HG03469 (cell line): ENCODE measurements around the gene PPP3CA.
"Not testable (repeated sequence)": the region's sequence is repeated elsewhere in the genome, so short reads cannot be mapped to it uniquely, and the experiment has no call there.

Source experiments
- ATAC-seq: cut with Tn5 transposase; IDR thresholded peaks from one replicate; pipeline ENCODE4 v1.9.1; 2021; ENCODE audit warnings: mild to moderate bottlenecking, moderate library complexity, moderate number of reproducible peaks; ENCODE audit not compliant: unreplicated experiment

PPP3CA gene

GRCh38 chr4:101022151-101023024 is 324.9 kb downstream of the PPP3CA start:
- ATAC-seq = no peak

GRCh38 chr4:101020956-101021355 is 326.4 kb downstream of the PPP3CA start:
- ATAC-seq = peak; percentile 58

GRCh38 chr4:101019941-101020401 is 327.4 kb downstream of the PPP3CA start:
- peak; percentile 31 for ATAC-seq

DNA sequence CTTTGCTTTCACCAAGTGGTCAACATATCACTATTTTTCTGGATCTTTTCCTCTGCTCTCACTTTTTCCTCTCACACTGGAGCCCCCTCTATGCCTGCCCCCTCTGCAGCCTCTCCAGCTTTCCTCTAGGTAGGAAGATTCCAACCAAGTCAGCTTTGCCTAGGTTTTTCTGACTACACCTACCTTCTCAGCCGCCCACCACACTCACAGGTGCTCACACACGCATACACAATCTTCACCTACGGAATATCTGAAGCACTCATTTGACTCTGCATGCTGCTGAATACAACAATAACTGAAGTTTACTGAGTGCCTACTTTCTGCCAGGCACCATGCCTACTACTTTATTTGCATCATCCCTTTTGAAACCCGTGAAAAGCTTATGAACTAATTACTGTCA is 328.0 kb downstream of the PPP3CA start:
- ATAC-seq = no peak

GRCh38 chr4:101018836-101019235 is 328.5 kb downstream of the PPP3CA start:
- peak; percentile 37 for ATAC-seq

GRCh38 chr4:101014417-101014816 is 332.9 kb downstream of the PPP3CA start:
- peak; percentile 39 for ATAC-seq

DNA sequence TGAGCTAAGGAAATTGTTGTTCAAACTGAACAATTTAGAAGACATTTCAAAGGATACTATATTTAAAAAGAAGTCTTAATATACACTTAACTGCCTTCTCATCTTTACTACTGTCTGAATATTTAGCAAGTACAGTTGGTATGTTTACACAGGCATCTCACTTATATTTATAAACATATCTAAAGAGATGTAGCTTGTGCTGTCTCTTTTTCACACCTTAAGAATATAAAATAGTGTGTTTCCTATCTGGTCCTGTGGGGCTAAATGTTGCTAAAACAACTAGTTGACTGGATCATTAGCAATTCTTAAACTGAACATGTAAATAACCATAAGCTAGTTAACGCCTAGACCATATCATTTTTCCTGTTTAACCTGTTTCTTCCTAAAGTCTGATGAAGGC is 336.3 kb downstream of the PPP3CA start:
- no peak for ATAC-seq

- no peak for ATAC-seq
Observed at GRCh38 chr4:101009471-101009870, 337.9 kb downstream of the PPP3CA start.

DNA sequence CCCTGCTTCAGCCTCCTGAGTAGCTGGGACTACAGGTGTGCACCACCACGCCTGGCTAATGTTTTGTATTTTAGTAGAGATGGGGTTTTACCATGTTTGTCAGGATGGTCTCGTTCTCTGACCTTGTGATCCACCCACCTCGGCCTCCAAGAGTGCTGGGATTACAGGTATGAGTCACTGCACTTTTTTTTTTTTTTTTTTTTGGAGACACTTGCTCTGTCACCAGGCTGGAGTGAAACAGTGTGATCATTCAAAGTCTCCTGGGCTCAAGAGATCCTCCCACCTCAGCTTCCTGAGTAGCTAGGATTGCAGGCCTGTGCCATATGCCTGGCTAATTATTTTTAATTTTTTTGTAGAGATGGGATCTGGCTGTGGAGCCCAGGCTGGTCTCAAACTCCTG is 338.8 kb downstream of the PPP3CA start:
- no peak for ATAC-seq

DNA sequence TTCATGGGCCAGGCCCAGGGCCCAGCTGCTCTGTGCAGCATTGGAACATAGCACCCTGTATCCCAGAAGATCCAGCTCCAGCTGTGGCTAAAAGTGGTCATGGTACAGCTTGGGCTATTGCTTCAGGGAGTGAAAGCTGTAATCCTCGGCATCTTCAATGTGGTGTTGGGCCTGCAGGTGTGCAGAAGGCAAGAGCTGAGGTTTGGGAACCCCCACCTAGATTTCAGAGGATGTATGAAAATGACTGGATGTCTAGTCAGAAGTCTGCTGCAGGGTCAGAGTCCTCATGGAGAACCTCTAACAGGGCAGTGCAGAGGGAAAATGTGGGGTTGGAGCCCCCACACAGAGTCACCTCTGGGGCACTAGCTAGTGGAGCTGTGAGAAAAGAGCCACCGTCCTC is 341.7 kb downstream of the PPP3CA start:
- ATAC-seq = no peak

GRCh38 chr4:101000496-101000895 is 346.8 kb downstream of the PPP3CA start:
- no peak for ATAC-seq

DNA sequence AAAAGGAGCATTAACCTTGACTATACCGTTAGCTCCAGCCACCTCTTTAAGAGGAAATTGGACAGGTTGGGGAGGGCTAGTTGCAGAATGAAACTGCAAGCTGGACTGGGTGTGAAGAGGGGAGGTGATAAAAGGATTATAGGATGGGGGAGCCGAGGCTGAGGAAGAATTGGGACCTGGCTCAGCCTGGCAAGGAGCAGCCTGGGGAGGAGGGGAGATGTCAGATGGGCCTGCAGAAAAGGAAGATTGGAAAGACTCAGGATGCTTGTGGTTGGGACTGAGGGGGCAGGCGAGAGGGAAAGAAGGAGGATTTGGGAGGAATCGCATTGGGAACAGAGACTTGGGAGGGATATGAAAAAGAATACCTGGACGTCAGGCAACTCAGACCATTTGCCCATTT is 351.7 kb downstream of the PPP3CA start:
- no peak for ATAC-seq

DNA sequence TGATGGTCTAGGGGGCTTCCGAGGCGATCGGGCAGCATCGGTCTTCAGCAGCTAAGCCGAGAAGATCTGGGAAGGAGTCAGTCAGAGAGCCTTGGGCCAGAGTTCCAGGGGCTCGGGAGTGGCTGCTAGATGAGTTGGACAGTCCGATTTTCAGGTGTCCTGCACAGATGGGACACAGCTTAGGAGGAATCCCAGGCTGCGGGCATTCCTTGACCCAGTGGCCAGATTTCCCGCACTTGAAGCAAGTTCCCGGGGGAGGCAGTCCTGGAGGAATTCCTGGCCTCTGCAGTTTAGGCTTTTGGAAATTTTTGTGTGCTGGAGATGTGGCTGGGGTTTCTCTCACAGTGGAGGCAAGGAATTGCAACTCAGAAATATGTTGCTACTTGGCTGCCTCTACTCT is 352.3 kb downstream of the PPP3CA start:
- ATAC-seq = not testable (repeated sequence)

DNA sequence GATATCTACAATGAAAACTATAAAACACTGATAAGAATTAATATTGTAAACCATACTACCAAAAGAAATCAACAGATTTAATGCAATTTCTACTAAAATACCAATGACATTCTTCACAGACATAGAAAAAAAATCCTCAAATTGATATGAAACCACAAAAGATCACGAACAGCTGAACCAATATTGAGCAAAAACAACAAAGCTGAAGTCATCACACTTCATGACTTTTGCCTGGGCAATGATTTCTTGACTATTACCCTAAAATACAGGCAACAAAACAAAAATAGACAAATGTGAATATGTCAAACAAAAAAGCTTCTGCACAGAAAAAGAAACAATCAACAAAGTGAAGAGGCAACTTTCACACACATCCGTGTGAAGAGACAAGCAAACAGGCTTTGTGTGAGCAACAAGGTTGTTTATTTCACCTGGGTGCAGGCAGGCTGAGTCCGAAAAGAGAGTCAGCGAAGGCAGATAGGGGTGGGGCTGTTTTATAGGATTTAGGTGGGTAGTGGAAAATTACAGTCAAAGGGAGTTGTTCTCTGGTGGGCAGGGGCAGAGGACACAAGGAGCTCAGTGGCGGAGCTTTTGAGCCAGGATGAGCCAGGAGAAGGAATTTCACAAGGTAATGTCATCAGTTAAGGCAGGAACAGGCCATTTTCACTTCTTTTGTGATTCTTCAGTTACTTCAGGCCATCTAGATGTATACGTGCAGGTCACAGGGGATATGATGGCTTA is 355.8 kb downstream of the PPP3CA start:
- not testable (repeated sequence) for ATAC-seq

GRCh38 chr4:100989401-100989800 is 357.9 kb downstream of the PPP3CA start:
- no peak for ATAC-seq

DNA sequence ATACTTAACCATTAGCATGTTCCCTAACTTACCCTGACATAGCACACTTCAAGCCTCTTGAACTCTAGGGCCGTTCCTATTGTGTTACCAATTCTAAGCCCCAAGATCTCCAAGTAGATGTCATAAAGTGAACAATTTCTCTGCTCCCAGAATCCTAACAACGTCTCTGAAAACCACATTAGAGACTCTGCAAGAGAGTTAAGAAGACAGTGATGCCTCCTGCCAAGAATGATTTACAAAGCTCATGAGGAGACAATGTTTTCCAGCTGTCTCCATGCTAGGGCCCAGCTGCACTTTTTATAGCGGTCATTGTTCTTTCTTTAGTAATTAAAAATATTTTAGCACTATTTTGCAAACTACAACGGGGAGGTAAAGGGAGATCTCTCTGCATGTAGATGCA is 358.4 kb downstream of the PPP3CA start:
- no peak for ATAC-seq

DNA sequence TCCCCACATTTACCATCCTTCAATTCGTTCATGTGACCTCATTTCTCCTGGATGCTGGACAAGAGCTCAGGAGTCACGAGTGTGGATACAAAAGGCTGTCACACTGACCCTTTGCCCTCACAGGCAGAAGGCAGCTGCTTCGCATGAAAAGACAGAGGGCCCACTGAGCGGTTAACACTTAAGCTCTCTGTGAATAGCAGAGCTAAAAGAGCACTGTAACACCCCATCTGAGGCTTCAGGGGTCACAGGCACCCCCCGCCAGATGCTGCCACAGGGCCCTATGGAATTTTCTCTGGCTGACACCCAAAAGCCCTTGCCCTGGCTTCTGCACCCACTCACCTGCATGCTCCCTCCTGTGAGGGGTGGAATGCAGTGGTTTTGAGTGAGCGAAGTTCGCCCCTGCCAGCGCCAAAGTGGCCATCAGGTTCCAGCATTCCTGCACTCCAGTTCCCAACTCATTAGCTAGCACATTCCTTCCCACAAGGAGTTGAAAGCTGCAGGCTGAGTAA is 360.9 kb downstream of the PPP3CA start:
- no peak for ATAC-seq

DNA sequence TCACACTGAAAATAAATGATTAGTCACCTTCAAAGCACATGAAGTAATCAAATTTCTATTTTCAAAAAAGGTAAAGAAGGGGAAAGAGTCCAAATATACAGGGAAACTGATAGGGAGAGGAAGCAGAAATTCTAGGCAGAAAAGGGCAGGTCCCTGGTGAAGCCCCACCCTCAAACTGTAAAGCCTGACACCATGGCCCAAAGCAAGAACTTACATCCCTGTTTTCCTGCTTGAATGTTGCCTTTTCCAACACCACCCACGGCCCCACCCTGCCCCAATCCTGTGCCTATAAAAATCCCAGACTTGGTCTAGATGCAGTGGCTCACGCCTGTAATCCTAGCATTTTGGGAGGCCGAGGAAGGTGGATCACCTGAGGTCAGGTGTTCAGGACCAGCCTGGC is 361.8 kb downstream of the PPP3CA start:
- no peak for ATAC-seq

DNA sequence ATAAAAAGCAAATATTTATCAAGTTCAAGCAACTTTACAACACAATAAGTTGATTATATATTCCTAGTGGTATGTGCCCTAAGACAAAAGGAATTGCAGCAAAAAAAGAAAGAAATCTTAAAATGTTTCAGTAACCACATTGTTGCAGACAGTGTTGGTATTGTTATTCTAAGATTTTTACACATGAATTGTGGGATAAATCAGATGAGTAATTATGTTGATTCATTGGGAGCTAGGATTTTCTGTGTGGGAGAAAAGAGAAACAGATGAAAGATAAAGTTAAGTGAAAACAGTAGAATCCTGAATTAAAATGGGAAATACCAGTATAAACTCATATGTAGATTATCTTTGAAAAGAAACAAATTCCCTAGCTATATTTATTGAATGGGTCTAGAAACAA is 362.4 kb downstream of the PPP3CA start:
- no peak for ATAC-seq

- ATAC-seq = no peak
Observed at GRCh38 chr4:100983426-100983825, 363.9 kb downstream of the PPP3CA start.

DNA sequence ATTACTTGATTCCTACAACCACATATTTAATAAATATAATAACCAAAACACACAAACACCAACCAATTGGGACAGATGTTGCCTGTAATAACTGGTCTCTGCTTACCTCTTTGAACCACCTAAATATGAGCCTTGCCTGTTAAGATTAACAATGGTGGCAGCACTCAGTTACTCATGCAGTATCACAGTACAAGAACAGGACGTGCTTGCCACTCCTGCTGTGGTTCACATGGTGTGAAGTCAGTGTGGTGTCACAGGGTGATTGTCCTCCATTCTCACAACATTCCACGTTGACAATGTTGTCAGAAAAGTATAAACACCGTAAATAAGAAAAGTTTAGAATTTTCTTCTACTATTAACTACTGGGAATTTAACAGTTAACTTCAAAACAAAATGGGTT is 365.0 kb downstream of the PPP3CA start:
- ATAC-seq = no peak
